HG03108 (cell line): ENCODE measurements around the gene GMIP.
A peak's percentile ranks its signal among the peaks of the same experiment; 100 is the strongest.
"Not testable (repeated sequence)": the region's sequence is repeated elsewhere in the genome, so short reads cannot be mapped to it uniquely, and the experiment has no call there.

Experiments used
- ATAC-seq: cut with Tn5 transposase; IDR thresholded peaks from one replicate; pipeline ENCODE4 v1.9.1; 2021; ENCODE audit warnings: moderate library complexity; ENCODE audit not compliant: unreplicated experiment

The GMIP gene

GRCh38 chr19:19615086-19615485, 28.4 kb downstream of the GMIP start:
- ATAC-seq, result no peak

DNA sequence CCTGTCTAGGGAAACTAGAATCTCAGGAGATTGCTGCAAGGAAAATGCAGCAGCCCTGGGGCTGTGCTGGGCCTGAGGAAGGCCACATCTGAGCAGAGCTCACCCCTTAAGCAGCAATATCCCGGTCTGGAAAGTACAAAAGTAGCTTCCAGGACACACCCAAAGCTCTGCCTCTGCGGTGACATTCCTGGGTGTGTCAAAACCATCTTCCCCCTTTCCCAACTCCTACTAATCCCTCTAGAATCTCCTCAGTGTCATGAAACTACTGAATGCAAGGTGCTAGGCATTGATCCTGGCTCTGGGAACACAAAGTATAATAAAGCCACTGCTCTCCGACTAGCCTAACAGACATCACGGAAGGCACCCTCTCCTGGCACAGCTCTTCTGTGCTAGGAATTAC, 30.0 kb downstream of the GMIP start:
- ATAC-seq, result no peak

- ATAC-seq, result no peak
Observed at GRCh38 chr19:19610376-19611202, 32.9 kb downstream of the GMIP start.

GRCh38 chr19:19606686-19607085, 36.8 kb downstream of the GMIP start:
- not testable (repeated sequence) for ATAC-seq

DNA sequence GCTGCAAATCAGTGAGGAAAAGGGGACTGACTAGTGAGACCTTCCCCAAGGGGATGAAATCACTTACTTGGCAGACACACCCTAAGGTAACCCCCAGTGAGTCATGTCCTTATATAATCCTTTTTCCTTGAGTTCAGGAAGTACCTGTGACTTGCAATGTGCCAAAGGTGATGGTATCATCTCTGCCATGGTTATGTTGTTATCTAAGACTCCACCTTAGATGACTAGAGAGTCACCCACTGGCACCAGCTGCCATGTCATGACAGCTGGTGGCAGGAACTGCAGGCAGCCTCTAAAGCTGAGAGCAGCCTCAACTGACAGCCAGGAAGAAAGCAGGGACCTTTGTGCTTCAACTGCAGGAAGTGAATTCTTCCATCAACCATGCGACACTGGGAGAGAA, 37.4 kb downstream of the GMIP start:
- no peak for ATAC-seq

- no peak for ATAC-seq
Observed at GRCh38 chr19:19602713-19603324, 40.6 kb downstream of the GMIP start.

GRCh38 chr19:19602136-19602712, 41.2 kb downstream of the GMIP start:
- ATAC-seq, result no peak

DNA sequence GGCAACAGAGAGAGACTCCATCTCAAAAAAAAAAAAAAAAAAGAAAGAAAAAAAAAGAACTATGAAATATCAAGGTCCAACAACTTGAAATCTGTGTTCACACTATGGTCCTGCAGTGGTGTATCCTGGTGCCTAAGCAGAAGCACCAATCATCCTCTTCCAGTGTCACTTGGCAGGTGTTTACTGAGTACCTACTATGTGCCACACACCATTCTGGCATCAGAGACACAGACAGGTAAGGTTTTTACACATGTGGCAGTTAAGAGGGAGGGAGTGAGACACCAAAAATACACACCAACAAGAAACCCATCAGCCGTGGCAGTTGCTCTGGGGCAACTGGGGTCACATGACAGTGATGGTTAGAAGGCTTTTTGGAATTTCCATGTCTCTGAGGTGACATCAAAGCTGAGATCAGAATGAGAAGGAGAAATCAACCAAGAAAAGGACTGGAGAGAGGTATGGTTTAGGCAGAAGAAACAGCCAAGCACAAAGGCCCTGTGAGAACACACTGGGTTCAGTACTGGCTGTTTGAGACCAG, 42.6 kb downstream of the GMIP start:
- ATAC-seq, result no peak

- not testable (repeated sequence) for ATAC-seq
Observed at GRCh38 chr19:19598728-19599451, 44.6 kb downstream of the GMIP start.

DNA sequence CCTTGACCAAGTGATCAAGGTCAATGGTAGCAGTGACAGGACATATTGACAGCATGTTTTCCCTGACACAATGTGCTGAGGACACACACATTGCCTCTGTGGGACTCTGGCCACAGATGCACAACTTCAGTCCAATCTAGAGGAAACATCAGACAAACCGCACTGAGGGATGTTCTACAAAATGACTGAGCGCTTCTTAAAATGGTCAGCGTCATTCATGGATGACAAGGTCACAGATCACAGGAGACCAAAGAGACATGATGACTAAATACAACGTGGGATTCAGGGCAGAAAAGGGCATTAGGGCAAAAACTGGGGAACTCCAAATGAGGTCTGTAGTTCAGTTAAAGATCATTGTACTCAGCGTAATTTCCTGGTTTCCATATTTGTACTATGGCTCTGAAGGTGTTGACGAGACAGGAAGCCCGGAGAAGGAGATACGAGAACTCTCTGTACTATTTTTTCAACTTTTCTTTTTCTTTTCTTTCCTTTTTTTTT, 45.6 kb downstream of the GMIP start:
- peak; percentile 66 for ATAC-seq

GRCh38 chr19:19595171-19595701, 48.2 kb downstream of the GMIP start:
- no peak for ATAC-seq

- ATAC-seq, result no peak
Observed at GRCh38 chr19:19594381-19594780, 49.1 kb downstream of the GMIP start.

DNA sequence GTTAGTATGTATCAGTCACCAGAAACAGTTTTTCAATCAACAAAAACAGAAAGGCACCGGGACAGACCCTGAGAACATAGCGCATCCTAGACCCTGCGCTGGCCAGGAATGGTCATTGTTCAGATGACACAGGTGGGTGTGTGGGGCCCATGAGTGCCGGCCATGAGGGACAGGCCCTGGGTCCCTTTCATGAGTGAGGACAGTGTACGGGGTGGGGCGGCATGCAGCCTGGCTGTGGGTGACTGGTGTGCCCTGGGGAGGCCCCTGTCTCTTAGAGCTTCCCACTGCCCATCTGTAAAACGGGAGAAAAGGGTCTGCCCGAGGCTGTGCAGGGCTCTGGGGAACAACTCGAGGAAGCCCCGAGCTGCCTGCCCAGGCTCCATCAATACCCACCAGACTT, 50.8 kb downstream of the GMIP start:
- no peak for ATAC-seq

- peak; percentile 49 for ATAC-seq
Observed at GRCh38 chr19:19591133-19591825, 52.2 kb downstream of the GMIP start.

GRCh38 chr19:19588546-19588945, 54.9 kb downstream of the GMIP start:
- ATAC-seq, result no peak

GRCh38 chr19:19587771-19588170, 55.7 kb downstream of the GMIP start:
- no peak for ATAC-seq

DNA sequence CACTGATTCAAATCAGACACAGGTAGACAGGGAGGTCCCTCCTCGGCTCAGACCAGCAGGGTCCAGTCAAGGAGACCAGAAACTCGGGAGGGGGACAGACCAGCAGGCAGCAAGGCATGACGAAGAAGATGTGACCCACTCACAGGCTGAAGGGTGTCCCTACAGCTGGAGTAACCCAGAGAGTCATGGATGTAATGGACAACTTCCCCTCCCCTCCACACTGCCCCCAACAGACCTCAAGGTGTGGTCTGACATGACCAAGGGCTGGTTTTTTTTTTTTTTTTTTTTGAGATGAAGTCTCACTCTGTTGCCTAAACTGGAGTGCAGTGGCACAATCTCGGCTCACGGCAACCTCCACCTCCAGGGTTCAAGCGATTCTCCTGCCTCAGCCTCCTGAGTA, 59.1 kb downstream of the GMIP start:
- ATAC-seq, result no peak

GRCh38 chr19:19582471-19582870, 61.0 kb downstream of the GMIP start:
- ATAC-seq, result no peak

DNA sequence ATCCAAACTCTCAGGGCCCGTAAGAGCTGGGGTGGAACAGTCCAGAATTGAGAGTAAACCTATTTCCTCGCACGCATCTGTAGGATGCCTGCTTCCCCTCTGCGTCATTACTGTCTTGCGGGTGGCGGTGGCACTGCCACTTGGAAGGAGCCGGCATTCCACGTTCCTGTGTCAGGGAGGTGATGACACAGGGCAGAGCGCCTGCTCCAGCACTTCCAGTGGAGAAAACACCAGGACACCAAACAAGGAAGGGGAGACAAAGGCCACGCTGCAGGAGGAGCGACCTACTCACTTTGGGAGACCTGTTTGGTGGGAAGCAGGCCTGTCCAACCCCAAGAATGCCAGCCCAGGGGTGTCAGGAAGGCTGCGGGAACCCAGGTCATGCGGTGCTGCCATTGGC, 62.1 kb downstream of the GMIP start:
- no peak for ATAC-seq

GRCh38 chr19:19580418-19580817, 63.0 kb downstream of the GMIP start:
- ATAC-seq, result no peak
